Purkinje cell (primary cell): Measurements from ENCODE around the gene APELA. TPM values are rescaled to one million over a fixed set of nuclear protein-coding genes. Genes with fewer than 3 reads are reported as not detected.

ENCODE experiments used
- polyA plus RNA-seq: library from polyadenylated mRNA; unstranded; fragments of >200 nt; fragmentation: Nextera tagmentation; gene quantifications from 2 replicates; pipeline ENCODE4 v1.2.1, GENCODE V29; 2014

APELA gene
- polyA plus RNA-seq, result not detected in 2 replicates

GRCh38 chr4:164876700-164877324 lies at the start of gene APELA:
Gene APELA, plus strand, starts transcription at chr4:164877178. Its CDS starts 154 bp downstream, at chr4:164877332.

Other genes with a start within 250 kb of the APELA start
- gene SMIM31, start 123.0 kb upstream of the APELA start, polyA plus RNA-seq, result not detected in 2 replicates
- gene TRIM61, start 100.5 kb downstream of the APELA start, polyA plus RNA-seq, result 3.1 and 3.8 TPM in 2 replicates
- not detected in 2 replicates for gene TRIM60, start 154.8 kb downstream of the APELA start, polyA plus RNA-seq
- not detected in 2 replicates for gene TRIM75, start 176.7 kb downstream of the APELA start, polyA plus RNA-seq
- 27.4 and 39.0 TPM in 2 replicates for gene TMEM192, start 235.7 kb downstream of the APELA start, polyA plus RNA-seq